Ascending aorta (tissue), 2 donors: ENCODE data around the gene BCAT1. TPM values are rescaled to one million over a fixed set of nuclear protein-coding genes. Genes with fewer than 3 reads are reported as not detected.
"Not testable (repeated sequence)": the region's sequence is repeated elsewhere in the genome, so short reads cannot be mapped to it uniquely, and the experiment has no call there.

Experiments used
- DNase-seq, 2 donors: peaks; one replicate each; pipeline ENCODE4 v3.0.0-alpha.2; 2019; ENCODE audit warnings: low spot score in 2 of 2
- H3K27ac ChIP-seq, 2 donors: fragments of 200-600 bp; sonication (generic); one replicate each; pipeline ENCODE4 v1.5.1; 2016 to 2017; ENCODE audit warnings: mild to moderate bottlenecking in 1 of 2
- H3K27me3 ChIP-seq: fragments of 200-600 bp; sonication (generic); one replicate; pipeline ENCODE4 v1.5.1; 2017
- H3K36me3 ChIP-seq, 2 donors: fragments of 200-600 bp; sonication (generic); one replicate each; pipeline ENCODE4 v1.5.1; 2016
- H3K4me1 ChIP-seq, 2 donors: fragments of 200-600 bp; sonication (generic); one replicate each; pipeline ENCODE4 v1.5.1; 2016 to 2017; ENCODE audit warnings: mild to moderate bottlenecking in 1 of 2
- H3K4me3 ChIP-seq, 2 donors: fragments of 200-600 bp; sonication (generic); one replicate each; pipeline ENCODE4 v1.5.1; 2016 to 2017; ENCODE audit warnings: mild to moderate bottlenecking in 1 of 2
- H3K9me3 ChIP-seq, 2 donors: fragments of 200-600 bp; sonication (generic); one replicate each; pipeline ENCODE4 v1.5.1; 2016
- intact Hi-C: fragments of 100-400 bp; cut with DNase I; formaldehyde crosslinking; loops from one replicate; pipeline ENCODE4 v1.15.1; 2023
- total RNA-seq: library from RNA; depleted of rRNA; stranded (reverse); fragments of >200 nt; gene quantifications from one replicate; pipeline ENCODE4 v1.1.0, GENCODE V29; 2016
- TF ChIP-seq, protein P1 (sequence below), 3 experiments: fragments of 200-600 bp in 2 of 3; fragments of 450-650 bp in 1 of 3; sonication (generic) in 2 of 3; IDR thresholded peaks; one replicate each; pipeline ENCODE4 v1.5.1; 2016 to 2019; ENCODE audit warnings: antibody characterized with exemption in 3 of 3, mild to moderate bottlenecking in 1 of 3, moderate library complexity in 1 of 3

The BCAT1 gene
- total RNA-seq, 1 donor from 2014 or later, result 16.5 TPM

DNA sequence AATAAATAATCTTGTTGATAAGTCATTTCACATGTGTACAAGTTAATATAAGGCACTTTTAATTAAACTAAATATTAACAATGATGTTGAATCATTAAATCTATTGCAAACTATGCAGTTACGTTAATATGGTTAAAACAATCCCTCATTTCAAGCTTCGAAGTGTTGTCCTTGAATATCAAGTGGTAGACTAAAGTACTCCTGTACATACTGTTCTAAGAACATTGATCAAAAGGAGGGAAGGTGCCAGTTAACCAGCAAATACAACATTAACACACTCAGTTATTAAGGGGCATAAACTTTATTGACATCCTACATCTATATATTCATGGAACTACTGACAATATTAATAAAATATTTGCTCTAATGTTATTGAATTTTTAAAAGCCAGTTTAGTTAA is 8.7 kb downstream of the BCAT1 start:
- TF ChIP-seq, protein P1, sequence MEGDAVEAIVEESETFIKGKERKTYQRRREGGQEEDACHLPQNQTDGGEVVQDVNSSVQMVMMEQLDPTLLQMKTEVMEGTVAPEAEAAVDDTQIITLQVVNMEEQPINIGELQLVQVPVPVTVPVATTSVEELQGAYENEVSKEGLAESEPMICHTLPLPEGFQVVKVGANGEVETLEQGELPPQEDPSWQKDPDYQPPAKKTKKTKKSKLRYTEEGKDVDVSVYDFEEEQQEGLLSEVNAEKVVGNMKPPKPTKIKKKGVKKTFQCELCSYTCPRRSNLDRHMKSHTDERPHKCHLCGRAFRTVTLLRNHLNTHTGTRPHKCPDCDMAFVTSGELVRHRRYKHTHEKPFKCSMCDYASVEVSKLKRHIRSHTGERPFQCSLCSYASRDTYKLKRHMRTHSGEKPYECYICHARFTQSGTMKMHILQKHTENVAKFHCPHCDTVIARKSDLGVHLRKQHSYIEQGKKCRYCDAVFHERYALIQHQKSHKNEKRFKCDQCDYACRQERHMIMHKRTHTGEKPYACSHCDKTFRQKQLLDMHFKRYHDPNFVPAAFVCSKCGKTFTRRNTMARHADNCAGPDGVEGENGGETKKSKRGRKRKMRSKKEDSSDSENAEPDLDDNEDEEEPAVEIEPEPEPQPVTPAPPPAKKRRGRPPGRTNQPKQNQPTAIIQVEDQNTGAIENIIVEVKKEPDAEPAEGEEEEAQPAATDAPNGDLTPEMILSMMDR (IDR thresholded peaks at IDR 0.05), result no peak
- Histone ChIP-seq H3K36me3 (no peaks in the 10 kb centered on the region), H3K27me3 (no peaks in the 10 kb centered on the region), H3K4me1 (no peaks in the 10 kb centered on the region), H3K9me3 (no peaks in the 10 kb centered on the region), H3K27ac (no peak overlapping the region), H3K4me3 (no peak overlapping the region)
- intact Hi-C loops, result no loop called here
- no peak for DNase-seq

DNA sequence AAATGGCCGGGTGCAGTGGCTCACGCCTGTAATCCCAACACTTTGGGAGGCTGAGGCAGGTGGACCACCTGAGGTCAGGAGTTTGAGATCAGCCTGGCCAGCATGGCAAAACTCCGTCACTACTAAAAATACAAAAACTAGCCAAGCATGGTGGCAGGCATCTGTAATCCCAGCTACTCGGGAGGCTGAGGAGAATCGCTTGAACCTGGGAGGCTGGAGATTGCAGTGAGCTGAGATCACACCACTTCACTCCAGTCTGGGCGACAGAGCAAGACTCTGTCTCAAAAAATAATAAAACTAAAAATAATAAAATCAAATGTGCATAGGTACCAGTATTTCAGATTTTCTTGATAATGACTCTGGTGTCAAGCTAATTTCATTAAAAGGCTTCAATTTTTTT is 9.3 kb downstream of the BCAT1 start:
- DNase-seq, H3K27ac ChIP-seq, H3K27me3 ChIP-seq, H3K36me3 ChIP-seq, intact Hi-C loops, H3K9me3 ChIP-seq, H3K4me3 ChIP-seq, H3K4me1 ChIP-seq: not testable (repeated sequence)

DNA sequence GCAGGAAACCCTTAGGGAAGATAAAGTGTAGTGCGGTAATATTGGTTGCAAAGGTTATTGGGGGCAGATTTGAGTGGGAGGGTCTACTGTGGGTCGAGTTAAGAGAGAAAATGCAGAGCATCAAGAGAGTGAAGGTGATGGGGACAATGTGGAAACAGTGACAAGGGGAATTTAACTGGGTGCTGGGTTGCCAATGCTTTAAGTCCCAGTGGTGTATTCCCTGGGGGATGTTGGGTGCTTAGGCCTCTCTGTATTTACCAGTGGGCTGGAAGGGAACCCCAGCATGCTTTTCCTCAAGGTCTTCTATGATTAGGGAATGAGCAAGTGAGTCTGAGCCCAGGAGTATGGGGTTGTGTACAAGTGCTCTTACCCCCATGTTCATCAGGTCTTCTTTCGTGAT is 10.6 kb downstream of the BCAT1 start:
- intact Hi-C loops, result no loop called here
- DNase-seq, result no peak

DNA sequence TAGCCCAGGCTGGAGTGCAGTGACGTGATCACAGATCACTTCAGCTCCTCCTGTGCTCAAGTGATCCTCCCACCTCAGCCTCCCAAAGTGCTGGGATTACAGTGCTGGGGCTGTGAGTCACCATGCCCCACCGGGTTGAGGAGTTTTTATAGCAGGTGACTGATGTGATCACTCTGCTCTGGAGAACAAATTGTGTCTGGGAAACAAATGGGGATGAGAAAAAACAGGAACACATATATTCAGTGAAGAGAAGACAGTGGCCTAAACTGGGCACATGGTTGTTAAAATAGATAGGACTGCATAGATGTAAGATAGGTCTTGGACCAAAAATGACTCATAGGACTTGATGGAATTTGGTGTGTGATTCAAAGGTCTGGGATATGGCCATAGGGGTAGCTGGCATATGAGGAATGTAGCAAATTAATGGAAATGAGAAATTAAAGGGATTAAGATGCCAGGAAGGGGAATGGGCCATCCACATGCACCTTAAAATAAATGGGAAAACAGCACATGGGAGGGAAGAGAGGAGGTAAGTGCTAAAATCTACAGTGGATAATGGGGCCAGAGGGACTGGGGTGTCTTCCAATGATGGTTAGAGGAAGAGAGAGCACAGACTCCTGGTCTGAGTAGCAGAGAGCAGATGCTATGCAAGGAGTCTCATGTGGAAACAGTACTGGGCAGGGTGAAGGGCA is 11.2 kb downstream of the BCAT1 start:
- Histone ChIP-seq H3K27ac (no peak overlapping the region), H3K4me1 (no peaks in the 10 kb centered on the region), H3K36me3 (no peaks in the 10 kb centered on the region), H3K27me3 (no peaks in the 10 kb centered on the region), H3K4me3 (no peak overlapping the region), H3K9me3 (no peaks in the 10 kb centered on the region)
- no peak for DNase-seq
- intact Hi-C loops, result no loop called here
- TF ChIP-seq, protein P1 (IDR thresholded peaks at IDR 0.05), result no peak

More for the DNA sequence above, 10.6 kb downstream of the BCAT1 start:
- H3K27ac ChIP-seq, result no peak overlapping the region
- no peak overlapping the region for H3K4me3 ChIP-seq
- no peaks in the 10 kb centered on the region for H3K4me1 ChIP-seq
- TF ChIP-seq, protein P1 (IDR thresholded peaks at IDR 0.05), result no peak
- no peaks in the 10 kb centered on the region for H3K9me3 ChIP-seq
- no peaks in the 10 kb centered on the region for H3K36me3 ChIP-seq
- H3K27me3 ChIP-seq, result no peaks in the 10 kb centered on the region

DNA sequence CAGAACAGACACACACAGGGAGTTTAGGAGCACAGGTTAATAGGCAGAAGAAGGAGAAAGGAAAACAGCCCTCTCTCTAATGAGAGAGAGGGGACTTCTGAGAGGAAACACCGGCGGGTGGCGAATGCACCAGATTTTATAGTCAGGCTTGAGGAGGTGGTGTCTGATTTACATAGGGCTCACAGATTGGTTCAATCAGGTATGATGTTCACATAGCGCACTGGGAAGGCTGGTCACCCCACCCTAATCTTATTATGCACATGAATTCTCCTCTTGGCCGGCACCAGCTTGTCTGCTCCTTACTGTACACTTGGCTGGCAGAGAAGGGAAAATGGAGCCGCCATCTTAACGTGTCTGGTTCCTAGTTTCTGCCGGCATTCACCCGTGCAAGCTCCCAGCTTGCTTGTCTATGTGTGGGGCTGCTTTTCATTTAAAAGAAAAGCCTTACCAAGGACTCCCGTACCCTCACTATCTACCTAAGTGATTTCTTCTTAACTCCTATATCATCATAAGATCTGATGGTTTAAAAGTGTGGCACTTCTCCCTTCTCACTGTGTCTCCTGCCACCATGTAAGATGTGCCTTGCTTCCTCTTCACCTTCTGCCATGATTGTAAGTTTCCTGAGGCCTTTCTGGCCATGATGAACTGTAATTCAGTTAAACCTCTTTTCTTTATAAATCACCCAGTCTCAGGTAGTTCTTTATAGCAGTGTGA is 15.1 kb downstream of the BCAT1 start:
- H3K9me3 ChIP-seq, result no peaks in the 10 kb centered on the region
- no peak overlapping the region for H3K4me3 ChIP-seq
- no peak overlapping the region for H3K27ac ChIP-seq
- DNase-seq, result no peak
- no peaks in the 10 kb centered on the region for H3K36me3 ChIP-seq
- intact Hi-C loops, result no loop called here
- H3K4me1 ChIP-seq, result no peaks in the 10 kb centered on the region
- TF ChIP-seq, protein P1 (IDR thresholded peaks at IDR 0.05), result no peak
- no peaks in the 10 kb centered on the region for H3K27me3 ChIP-seq

DNA sequence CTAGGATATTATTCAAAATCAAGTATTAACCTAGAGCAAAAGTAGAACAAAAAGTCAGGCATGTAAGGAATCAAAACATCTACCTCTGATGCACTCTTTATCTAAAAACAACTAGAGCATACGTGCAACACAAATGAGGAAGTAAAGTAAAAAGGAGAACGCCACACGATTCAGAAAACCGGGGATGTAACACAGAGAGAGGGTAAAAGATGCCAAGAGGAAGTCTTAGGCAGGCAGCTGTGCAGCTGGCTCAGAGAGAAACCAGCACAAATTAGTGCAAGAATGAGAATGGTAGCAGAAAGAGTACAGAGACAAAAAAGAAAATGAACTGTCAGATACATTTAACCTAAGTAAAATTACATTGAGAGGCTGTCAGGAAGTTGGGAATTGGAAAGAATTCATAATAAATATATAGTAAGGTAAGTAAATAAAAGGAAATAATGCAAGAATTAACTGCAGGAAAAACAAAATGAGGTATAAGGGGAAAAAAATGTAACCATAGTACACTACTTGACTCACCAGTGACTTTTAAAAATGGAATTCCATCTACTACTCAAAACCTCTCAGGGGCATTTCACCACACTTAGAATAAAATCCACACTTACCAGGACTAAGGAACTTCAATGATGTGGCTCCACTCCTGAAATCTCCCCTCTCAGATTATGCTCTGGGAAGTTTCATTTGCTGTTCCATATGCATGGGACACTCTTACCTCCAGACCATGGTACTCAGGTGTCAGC is 17.1 kb downstream of the BCAT1 start:
- TF ChIP-seq, protein P1 (IDR thresholded peaks at IDR 0.05), result no peak
- Histone ChIP-seq H3K27me3 (no peaks in the 10 kb centered on the region), H3K9me3 (no peaks in the 10 kb centered on the region), H3K4me1 (no peaks in the 10 kb centered on the region), H3K4me3 (no peak overlapping the region), H3K27ac (no peak overlapping the region), H3K36me3 (no peaks in the 10 kb centered on the region)
- no peak for DNase-seq
- intact Hi-C loops, result no loop called here
